Endothelial cell (in vitro differentiated cells): ENCODE measurements around the gene ADPRHL1. TPM values are rescaled to one million over a fixed set of nuclear protein-coding genes. Genes with fewer than 3 reads are reported as not detected.

Experiments used
- DNase-seq: peaks from one replicate; pipeline ENCODE4 v3.0.0; 2021; ENCODE audit warnings: low spot score
- H3K27ac Mint-ChIP-seq: one replicate; pipeline ENCODE4 v1.8.0; 2021; ENCODE audit warnings: mixed read lengths, inconsistent platforms; ENCODE audit not compliant: unreplicated experiment
- H3K27me3 Mint-ChIP-seq: one replicate; pipeline ENCODE4 v1.8.0; 2021; ENCODE audit warnings: mild to moderate bottlenecking, moderate library complexity, mixed read lengths, inconsistent platforms; ENCODE audit not compliant: unreplicated experiment
- H3K36me3 Mint-ChIP-seq: one replicate; pipeline ENCODE4 v1.8.0; 2021; ENCODE audit warnings: mild to moderate bottlenecking, low read depth, mixed read lengths, inconsistent platforms; ENCODE audit not compliant: unreplicated experiment
- H3K4me1 Mint-ChIP-seq: one replicate; pipeline ENCODE4 v1.8.0; 2021; ENCODE audit warnings: mild to moderate bottlenecking, mixed read lengths, inconsistent platforms; ENCODE audit not compliant: unreplicated experiment
- H3K4me3 Mint-ChIP-seq: one replicate; pipeline ENCODE4 v1.8.0; 2021; ENCODE audit warnings: mild to moderate bottlenecking, mixed read lengths, inconsistent platforms; ENCODE audit not compliant: unreplicated experiment
- H3K9me3 Mint-ChIP-seq: one replicate; pipeline ENCODE4 v1.8.0; 2021; ENCODE audit warnings: mixed read lengths, inconsistent platforms; ENCODE audit not compliant: unreplicated experiment
- total RNA-seq: library from RNA; stranded (reverse); fragmentation: NEBNext Ultra II Directional; extraction: Animal tissue kit (Norgen Biotek cat#: 25700); gene quantifications from one replicate; pipeline ENCODE4 v1.2.1, GENCODE V29; 2021; ENCODE audit not compliant: unreplicated experiment
- TF ChIP-seq, protein P1 (sequence below): fragments of 200-600 bp; sonication (generic); IDR thresholded peaks from one replicate; pipeline ENCODE4 v1.5.0; 2021; ENCODE audit warnings: antibody characterized with exemption; ENCODE audit not compliant: unreplicated experiment

Gene ADPRHL1
- total RNA-seq, 1 donor from 2014 or later = 1.5 TPM

DNA sequence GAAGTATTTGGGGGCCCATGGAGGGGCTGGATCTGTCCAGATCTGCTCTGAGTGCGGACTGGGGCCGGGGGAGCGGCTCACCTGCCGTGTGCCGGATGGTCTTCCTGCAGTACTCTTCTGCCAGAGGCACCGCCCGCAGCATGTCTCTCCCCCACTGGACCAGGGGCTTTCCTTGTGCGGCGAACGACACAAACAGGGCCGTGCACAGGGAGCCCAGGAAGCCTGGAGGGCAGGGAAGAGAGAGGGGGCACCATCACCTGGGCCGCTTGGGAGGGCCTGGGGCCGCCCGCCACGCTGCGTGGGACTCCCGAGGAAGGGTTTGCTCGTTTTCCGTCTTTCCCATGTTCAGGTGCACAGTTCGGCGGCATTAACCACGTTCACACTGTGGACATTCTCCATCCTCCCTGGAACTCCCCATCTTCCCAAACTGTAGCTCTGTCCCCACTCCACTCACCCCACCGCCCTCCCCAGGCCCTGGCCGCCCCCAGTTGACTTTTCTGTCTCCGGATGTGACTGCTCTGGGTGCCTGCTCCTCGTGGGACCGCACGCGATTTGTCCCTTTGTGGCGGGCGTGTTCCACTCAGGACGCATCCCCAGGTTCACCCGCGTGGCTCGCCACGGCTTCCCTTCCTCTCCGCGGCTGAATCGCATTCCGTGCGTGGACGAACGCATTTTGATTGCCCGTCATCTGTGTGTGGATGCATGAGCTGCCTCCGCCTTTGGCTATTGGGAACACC, 24.2 kb downstream of the ADPRHL1 start:
- Mint-ChIP-seq H3K4me3 (no peak overlapping the region), H3K27me3 (peaks cover 4% of the 10 kb centered on the region), H3K36me3 (peaks cover 5% of the 10 kb centered on the region), H3K4me1 (no peaks in the 10 kb centered on the region), H3K9me3 (no peaks in the 10 kb centered on the region), H3K27ac (no peak overlapping the region)
- no peak for DNase-seq
- TF ChIP-seq, protein P1, sequence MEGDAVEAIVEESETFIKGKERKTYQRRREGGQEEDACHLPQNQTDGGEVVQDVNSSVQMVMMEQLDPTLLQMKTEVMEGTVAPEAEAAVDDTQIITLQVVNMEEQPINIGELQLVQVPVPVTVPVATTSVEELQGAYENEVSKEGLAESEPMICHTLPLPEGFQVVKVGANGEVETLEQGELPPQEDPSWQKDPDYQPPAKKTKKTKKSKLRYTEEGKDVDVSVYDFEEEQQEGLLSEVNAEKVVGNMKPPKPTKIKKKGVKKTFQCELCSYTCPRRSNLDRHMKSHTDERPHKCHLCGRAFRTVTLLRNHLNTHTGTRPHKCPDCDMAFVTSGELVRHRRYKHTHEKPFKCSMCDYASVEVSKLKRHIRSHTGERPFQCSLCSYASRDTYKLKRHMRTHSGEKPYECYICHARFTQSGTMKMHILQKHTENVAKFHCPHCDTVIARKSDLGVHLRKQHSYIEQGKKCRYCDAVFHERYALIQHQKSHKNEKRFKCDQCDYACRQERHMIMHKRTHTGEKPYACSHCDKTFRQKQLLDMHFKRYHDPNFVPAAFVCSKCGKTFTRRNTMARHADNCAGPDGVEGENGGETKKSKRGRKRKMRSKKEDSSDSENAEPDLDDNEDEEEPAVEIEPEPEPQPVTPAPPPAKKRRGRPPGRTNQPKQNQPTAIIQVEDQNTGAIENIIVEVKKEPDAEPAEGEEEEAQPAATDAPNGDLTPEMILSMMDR = no peak

DNA sequence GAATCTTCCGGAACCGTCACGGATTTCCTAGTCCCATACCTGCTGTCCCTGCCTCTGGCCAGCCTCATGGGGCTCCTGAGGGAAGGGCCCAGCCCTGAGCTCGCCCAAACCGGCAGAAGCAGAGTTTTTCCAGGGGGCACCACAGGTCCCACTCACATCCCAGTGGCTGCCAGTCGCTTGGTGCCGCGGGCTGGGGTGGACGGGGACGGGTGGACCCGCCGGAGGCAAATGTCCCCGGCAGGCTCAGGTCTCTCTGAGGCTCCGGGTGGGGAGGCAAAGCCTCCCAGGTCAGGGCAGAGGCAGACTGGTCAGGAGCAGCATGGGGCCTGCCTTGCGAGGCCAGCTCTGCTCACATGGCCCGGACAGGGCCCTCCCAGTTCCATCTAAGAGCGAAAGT, 24.8 kb downstream of the ADPRHL1 start:
- Mint-ChIP-seq H3K4me3 (no peak overlapping the region), H3K9me3 (no peaks in the 10 kb centered on the region), H3K36me3 (peaks cover 5% of the 10 kb centered on the region), H3K27ac (no peak overlapping the region), H3K4me1 (no peaks in the 10 kb centered on the region), H3K27me3 (peaks cover 4% of the 10 kb centered on the region)
- TF ChIP-seq, protein P1 = no peak
- DNase-seq = no peak

DNA sequence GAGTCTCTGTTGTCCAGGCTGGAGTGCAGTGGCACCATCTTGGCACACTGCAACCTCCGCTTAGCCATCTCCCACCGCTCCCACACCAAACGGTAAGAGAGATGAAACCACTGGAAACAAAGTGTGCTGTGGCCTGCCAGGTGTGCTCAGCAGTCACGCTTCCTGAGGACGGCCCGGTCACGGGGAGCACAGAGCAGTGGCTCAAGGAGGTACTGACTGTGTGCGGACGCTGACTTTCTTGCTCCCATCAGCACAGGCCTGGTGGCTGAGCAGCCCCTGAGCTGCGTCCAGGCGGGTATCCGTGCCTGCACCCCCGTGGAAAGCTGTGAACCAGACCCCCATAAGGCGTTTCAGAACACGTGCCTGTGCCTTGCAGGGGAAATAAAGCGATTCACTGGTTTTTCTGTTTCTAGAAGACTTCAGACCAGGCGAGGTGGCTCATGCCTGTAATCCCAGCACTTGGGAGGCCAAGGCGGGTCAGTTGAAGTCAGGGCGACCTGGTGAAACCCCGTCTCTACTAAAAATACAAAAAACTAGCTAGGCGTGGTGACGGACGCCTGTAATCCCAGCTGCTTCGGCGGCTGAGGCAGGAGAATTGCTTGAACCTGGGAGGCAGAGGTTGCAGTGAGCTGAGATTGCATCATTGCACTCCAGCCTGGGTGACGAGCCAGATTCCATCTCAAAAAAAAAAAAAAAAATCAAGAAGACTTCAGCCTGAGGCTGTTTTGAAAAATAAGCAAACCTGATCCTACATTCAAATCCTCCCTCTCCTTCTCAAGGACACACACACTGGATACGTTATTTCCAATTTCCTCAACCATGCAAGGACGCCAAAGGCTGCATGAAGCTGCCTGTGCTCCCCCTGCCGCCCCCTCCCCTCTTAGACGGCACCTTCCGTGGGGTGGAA, 25.5 kb downstream of the ADPRHL1 start:
- H3K4me1 Mint-ChIP-seq = no peaks in the 10 kb centered on the region
- no peaks in the 10 kb centered on the region for H3K9me3 Mint-ChIP-seq
- peaks cover 4% of the 10 kb centered on the region for H3K36me3 Mint-ChIP-seq
- peaks cover 4% of the 10 kb centered on the region for H3K27me3 Mint-ChIP-seq
- TF ChIP-seq, protein P1 = no peak
- H3K4me3 Mint-ChIP-seq = no peak overlapping the region
- no peak overlapping the region for H3K27ac Mint-ChIP-seq
- no peak for DNase-seq

DNA sequence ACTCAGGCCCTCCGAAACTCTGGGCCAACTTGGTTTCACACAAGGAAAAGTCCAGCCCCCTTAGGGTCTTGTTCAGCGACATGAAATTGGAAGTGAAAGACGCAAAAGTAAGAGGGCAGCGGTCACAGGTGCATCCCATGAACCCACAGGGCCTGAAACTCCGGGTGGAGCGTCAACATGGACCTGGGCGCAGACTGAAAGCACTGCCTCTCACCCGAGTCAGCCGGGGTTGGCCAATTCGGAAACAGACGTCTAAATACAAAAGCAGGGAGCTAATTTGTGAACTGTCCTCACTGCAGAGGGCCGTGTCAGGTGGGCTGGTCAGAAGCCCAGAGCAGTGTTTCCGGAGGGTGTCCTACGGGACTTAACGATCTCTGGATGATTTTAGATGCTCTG, 26.7 kb downstream of the ADPRHL1 start:
- Mint-ChIP-seq H3K9me3 (no peaks in the 10 kb centered on the region), H3K27ac (no peak overlapping the region), H3K4me3 (no peak overlapping the region), H3K4me1 (no peaks in the 10 kb centered on the region), H3K27me3 (peaks cover 3% of the 10 kb centered on the region), H3K36me3 (no peaks in the 10 kb centered on the region)
- no peak for DNase-seq
- TF ChIP-seq, protein P1 = no peak
